ENCODE data around the gene SIM1.

DNA sequence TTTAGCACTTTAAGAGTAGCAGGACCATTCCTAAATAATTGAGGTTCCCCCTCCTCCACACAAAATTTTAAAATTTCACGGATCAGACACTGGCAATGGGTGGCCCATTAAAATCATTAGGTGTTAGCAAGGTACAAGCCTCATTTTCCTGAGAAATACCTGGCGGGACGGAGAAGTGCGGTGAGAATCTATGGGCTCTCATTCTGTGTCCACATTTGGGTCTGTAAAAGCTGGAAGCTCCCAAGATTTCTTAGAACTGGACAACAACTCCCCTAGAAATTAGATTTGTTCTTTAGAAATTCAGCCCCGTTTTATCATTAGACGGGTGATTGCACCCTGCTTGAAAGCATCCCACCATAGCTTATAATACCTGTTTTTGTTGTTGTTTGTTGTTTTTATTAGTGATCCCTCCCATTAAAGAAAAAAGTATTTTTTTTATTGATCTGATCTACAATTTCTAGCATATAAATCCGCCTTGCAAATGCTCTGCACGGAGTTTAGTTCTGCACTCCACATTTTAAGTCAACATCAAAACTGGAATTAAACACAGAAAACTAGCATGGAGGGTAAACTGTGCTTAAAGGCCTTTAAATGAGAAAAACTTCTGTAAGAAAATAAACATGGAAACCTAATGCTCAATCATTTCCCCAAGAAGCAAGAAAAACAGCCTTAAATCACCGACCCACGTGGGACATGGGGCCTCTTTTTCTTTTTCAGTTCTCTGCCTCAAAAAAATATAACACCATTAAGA is 5.7 kb downstream of the SIM1 start:
- TF ChIP-seq, protein P1, sequence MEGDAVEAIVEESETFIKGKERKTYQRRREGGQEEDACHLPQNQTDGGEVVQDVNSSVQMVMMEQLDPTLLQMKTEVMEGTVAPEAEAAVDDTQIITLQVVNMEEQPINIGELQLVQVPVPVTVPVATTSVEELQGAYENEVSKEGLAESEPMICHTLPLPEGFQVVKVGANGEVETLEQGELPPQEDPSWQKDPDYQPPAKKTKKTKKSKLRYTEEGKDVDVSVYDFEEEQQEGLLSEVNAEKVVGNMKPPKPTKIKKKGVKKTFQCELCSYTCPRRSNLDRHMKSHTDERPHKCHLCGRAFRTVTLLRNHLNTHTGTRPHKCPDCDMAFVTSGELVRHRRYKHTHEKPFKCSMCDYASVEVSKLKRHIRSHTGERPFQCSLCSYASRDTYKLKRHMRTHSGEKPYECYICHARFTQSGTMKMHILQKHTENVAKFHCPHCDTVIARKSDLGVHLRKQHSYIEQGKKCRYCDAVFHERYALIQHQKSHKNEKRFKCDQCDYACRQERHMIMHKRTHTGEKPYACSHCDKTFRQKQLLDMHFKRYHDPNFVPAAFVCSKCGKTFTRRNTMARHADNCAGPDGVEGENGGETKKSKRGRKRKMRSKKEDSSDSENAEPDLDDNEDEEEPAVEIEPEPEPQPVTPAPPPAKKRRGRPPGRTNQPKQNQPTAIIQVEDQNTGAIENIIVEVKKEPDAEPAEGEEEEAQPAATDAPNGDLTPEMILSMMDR (IDR thresholded peaks at IDR 0.05; ENCODE audit: insufficient read depth, low read length, poor library complexity, severe bottlenecking): no peak
- TF ChIP-seq EZH2phosphoT487 (conservative IDR thresholded peaks at IDR 0.05; ENCODE audit: low read length): no peak

Data from SU-DHL-6 (cell line).